BJ (cell line): ENCODE measurements around the gene GRK2. TPM values are rescaled to one million over a fixed set of nuclear protein-coding genes. Genes with fewer than 3 reads are reported as not detected.

Experiments used
- CTCF ChIA-PET: fragments of 350-600 bp; formaldehyde crosslinking; extraction: SDS; loops from one replicate; lab custom pipeline; 2021; ENCODE audit warnings: antibody characterized with exemption, inconsistent platforms; lab: Yijun Ruan, JAX
- POLR2A ChIA-PET: fragments of 300-600 bp; sonication (Branson Sonifier 250); formaldehyde crosslinking; extraction: SDS; loops from one replicate; lab custom pipeline; 2021; ENCODE audit warnings: antibody characterized with exemption; lab: Charles Lee
- DNase-seq: peaks from one replicate; pipeline ENCODE4 v3.0.0-alpha.2; 2011; ENCODE audit warnings: low read depth
- H3K27me3 ChIP-seq: 2 replicates; pipeline ENCODE4 v1.6.0; 2011; ENCODE audit warnings: low read length; ENCODE audit not compliant: control insufficient read depth, insufficient read depth
- H3K36me3 ChIP-seq: 2 replicates; pipeline ENCODE4 v1.5.1; 2011; ENCODE audit warnings: low read length; ENCODE audit not compliant: control insufficient read depth, insufficient read depth
- H3K4me3 ChIP-seq: 2 replicates; pipeline ENCODE4 v1.5.1; 2011; ENCODE audit warnings: low read depth, mild to moderate bottlenecking, control low read depth, low read length
- CTCF ChIP-seq: IDR thresholded peaks from 2 replicates; pipeline ENCODE4 v1.5.1; 2011; ENCODE audit warnings: low read depth, mild to moderate bottlenecking, control low read depth, inconsistent platforms, low read length, moderate library complexity; ENCODE audit not compliant: insufficient read depth
- polyA plus RNA-seq: library from polyadenylated mRNA; depleted of rRNA; stranded (reverse); fragments of >200 nt; gene quantifications from 2 replicates; pipeline ENCODE4 v1.2.3, GENCODE V29; 2011

The GRK2 gene
- polyA plus RNA-seq, 1 experiment, result 31.2 TPM

- TF ChIP-seq CTCF, result no peak
- no peak for DNase-seq
- ChIA-PET CTCF (interaction anchor here (0.6 to 2.5 kb wide), 8 partner anchors 9 to 351 kb away, joined by 3 to 31 read pairs (median 4); partner anchors contain the start of gene ANKRD13D), POLR2A (no interaction called here)
- Histone ChIP-seq H3K4me3 (no peak overlapping the region), H3K36me3 (peaks cover 9% of the 10 kb centered on the region), H3K27me3 (no peaks in the 10 kb centered on the region)
These were observed 2.0 kb downstream of the GRK2 start for GRCh38 chr11:67268081-67268961.

- Histone ChIP-seq H3K27me3 (no peaks in the 10 kb centered on the region), H3K4me3 (no peak overlapping the region), H3K36me3 (peaks cover 9% of the 10 kb centered on the region)
- TF ChIP-seq CTCF, result no peak
- ChIA-PET CTCF (interaction anchor here (1.4 to 1.7 kb wide), 2 partner anchors 20 to 48 kb away, joined by 4 to 14 read pairs; partner anchors contain the start of gene ANKRD13D), POLR2A (no interaction called here)
- DNase-seq, result no peak
These were observed 2.6 kb downstream of the GRK2 start for GRCh38 chr11:67268962-67269268.

- no peaks in the 10 kb centered on the region for H3K27me3 ChIP-seq
- H3K4me3 ChIP-seq, result no peak overlapping the region
- TF ChIP-seq CTCF, result no peak
- ChIA-PET POLR2A (no interaction called here), CTCF (interaction anchor here (0.6 to 4.3 kb wide), 6 partner anchors 7 to 113 kb away, joined by 3 to 28 read pairs (median 5); partner anchors contain the start of genes ANKRD13D and POLD4)
- DNase-seq, result no peak
- H3K36me3 ChIP-seq, result peaks cover 9% of the 10 kb centered on the region
These were observed 3.4 kb downstream of the GRK2 start for GRCh38 chr11:67269401-67270255.

GRCh38 chr11:67270256-67271204 lies 4.3 kb downstream of the GRK2 start:
- peaks cover 9% of the 10 kb centered on the region for H3K36me3 ChIP-seq
- TF ChIP-seq CTCF, result no peak
- no peak overlapping the region for H3K4me3 ChIP-seq
- CTCF ChIA-PET, result interaction anchor here (0.5 to 4.3 kb wide), 7 partner anchors 8 to 112 kb away, joined by 3 to 28 read pairs (median 6); partner anchors contain the start of gene ANKRD13D
- H3K27me3 ChIP-seq, result no peaks in the 10 kb centered on the region
- no peak for DNase-seq
- POLR2A ChIA-PET, result no interaction called here
